GM20431 (cell line): ENCODE data around the gene HLA-DOA.

Experiments used
- in situ Hi-C: fragments of 300-500 bp; cut with MseI, MboI; formaldehyde crosslinking; loops from one replicate; pipeline ENCODE4 v1.15.0; 2020; ENCODE audit warnings: low sequenced_read_pairs; ENCODE audit not compliant: unreplicated experiment

The HLA-DOA gene

DNA sequence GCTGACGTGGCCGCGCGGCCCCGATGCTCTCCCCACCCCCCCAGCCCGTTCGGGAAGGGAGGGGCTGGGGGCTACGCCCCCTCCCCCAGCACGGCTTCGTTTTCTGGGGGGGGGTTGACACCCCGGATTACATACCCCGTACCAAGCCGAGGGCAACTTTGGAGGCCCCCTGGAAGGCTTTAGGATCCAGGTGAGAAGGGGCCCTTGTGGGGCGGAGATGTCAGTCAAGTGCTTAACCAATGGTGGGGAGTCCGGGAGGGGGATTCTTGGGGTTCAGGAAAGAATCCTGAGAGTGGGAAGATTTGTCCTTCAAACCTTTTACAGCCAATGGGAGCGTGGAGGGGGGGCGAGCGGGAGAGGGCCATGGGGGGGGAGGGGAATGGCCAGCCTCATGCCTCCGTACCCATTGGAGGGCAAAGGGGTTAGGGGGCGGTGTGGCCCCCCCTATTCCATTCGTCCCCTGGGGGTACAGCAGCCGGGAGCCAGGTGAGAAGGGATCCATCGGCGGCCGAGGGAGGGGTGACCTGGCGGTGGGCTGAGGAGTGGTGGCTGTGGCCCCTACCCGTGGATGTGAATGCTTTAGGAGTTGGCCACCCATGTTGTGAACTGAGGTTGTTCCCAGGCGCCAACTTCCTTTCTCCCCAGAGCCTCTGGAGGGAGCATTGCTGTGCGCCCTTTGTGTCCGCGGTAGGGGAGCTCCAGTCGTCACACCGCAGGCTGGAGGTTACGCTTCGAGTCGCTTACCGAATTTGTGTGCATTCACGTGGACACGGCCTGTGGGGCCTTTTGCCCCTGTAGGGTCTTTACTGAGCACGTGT is 40.3 kb downstream of the HLA-DOA start:
- in situ Hi-C loops, result no loop called here

- in situ Hi-C loops, result no loop called here
These were observed 41.1 kb downstream of the HLA-DOA start, which contains the start of gene BRD2 for GRCh38 chr6:32968093-32968866. BRD2 (plus strand) TSS chr6:32968594; CDS start chr6:32972899, 4,305 bp downstream.

DNA sequence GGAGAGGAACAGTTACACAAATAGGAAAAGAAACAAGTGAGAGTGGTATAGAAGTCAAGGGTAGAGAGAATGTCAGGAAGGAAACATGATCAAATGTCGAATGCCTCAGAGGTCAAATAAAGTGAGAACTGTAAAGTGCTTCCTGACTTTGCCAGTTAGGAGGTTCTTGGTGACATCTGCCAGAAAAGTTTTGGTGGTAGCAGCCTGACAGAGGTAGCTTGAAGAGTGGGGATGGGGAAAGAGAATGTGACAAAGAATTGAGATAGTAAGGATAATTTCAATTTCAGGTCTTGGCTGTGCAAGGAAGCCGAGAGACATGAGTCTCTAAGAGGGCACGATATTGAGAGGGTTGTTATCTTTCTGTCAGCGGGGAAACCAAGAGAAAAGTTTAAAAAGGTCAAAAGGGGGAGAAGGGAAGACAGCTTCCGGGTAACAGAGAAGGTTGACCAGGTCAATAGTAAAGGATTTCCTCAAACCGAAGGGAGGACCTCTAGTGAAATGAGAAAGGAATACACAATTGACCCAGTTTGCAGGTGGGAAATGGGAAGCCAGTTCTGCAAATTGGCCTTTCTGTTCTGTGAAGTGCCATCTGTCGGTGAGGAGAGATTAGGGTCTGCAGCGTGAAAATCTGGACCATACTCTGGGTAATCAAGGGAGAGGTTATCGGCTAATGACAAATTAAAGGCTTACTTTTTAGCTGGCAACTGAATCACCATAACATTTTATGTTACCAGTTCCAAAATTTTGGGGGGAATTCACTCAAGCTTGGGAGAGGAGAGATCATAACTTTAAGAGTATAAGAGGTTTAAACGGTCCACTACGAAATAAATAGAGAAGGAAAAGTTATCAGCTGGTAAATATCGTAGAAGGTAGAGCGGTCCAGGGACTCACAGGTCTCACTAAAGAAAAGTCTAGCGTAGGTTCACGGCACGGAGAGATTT is 42.0 kb downstream of the HLA-DOA start:
- in situ Hi-C loops, result no loop called here

- in situ Hi-C loops, result no loop called here
These were observed 44.6 kb downstream of the HLA-DOA start for GRCh38 chr6:32964776-32965175.

DNA sequence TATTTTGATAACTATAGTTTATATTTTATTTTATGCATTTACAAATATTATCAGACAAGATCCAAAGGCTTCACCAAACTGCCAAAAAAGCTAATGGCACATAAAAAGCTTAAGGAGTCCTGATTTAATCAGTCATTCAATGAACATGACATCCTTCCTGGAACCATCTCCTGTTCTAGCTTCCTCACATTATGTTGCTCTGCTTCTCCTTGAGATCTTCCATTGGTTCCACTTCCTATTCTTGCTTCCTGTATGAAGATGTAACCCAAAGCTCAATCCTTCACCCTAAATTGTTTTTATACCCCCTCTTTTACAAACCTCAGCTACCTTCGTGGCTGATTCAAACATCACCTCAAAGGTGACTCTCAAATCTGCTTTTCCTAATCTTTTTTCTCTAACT is 45.5 kb downstream of the HLA-DOA start:
- in situ Hi-C loops, result no loop called here

DNA sequence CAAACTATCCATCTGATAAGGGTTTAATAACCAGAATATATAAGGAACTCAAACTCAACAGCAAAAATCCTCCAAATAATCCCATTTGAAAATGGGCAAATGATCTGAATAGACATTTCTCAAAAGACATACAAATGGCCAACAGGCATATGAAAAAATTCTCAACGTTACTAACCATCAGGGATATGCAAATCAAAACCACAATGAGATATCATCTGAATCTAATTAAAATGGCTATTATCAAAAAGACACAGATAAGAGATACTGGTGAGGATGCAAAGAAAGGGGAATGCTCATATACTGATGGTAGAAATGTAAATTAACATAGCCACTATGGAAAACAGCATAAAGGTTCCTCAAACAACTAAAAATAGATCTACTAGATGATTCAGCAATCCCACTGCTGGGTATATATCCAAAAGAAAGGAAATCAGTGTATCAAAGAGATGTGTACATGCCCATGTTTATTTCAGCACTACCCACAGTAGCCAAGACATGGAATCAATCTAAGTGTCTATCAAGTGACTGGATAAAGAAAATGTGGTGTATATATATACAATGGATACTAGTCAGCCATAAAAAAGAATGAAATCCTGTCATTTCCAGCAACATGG is 47.1 kb downstream of the HLA-DOA start:
- in situ Hi-C loops, result no loop called here

DNA sequence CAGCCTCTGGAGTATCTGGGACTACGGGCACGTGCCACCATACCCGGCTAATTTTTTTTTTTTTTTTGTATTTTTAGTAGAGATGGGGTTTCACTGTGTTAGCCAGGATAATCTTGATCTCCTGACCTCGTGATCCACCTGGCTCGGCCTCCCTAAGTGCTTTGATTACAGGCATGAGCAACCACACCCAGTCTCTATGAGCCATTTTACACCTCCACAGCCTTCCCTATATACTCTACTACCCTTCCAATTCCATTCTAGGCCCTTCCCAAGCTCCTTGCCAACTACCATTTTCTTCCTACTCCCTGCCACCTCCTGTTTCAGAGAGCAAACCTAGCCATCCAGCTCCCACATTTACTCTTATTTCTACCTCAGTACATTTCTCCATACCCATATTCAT is 48.8 kb downstream of the HLA-DOA start:
- in situ Hi-C loops, result no loop called here

GRCh38 chr6:32956176-32956575 is 53.2 kb downstream of the HLA-DOA start:
- in situ Hi-C loops, result no loop called here

- in situ Hi-C loops, result no loop called here
These were observed 54.2 kb downstream of the HLA-DOA start for GRCh38 chr6:32954986-32955802.

- in situ Hi-C loops, result no loop called here
These were observed 55.1 kb downstream of the HLA-DOA start for GRCh38 chr6:32954267-32954666.
